Cardiac muscle cell (in vitro differentiated cells and primary cell): ENCODE data around the gene TRHDE. TPM values are rescaled to one million over a fixed set of nuclear protein-coding genes. Genes with fewer than 3 reads are reported as not detected.
A peak's percentile ranks its signal among the peaks of the same experiment; 100 is the strongest.

Experiments
- DNase-seq, 2 donors: peaks; one replicate each; pipeline versions ENCODE4 v3.0.0 to v3.0.0-alpha.2; 2010 to 2017; ENCODE audit warnings: low read depth in 1 of 2, low spot score in 1 of 2
- H3K27ac ChIP-seq: fragments of 200-600 bp; sonication (generic); 2 replicates; pipeline ENCODE4 v1.5.1; 2016
- H3K27me3 ChIP-seq: fragments of 200-600 bp; sonication (generic); 2 replicates; pipeline ENCODE4 v1.6.0; 2016; ENCODE audit warnings: control low read depth
- H3K36me3 ChIP-seq: fragments of 200-600 bp; sonication (generic); 2 replicates; pipeline ENCODE4 v1.5.1; 2016; ENCODE audit warnings: control low read depth
- H3K4me1 ChIP-seq: fragments of 200-600 bp; sonication (generic); 2 replicates; pipeline ENCODE4 v1.8.1; 2017; ENCODE audit warnings: low read depth, mild to moderate bottlenecking, mixed run types
- H3K4me3 ChIP-seq: fragments of 200-600 bp; sonication (generic); 2 replicates; pipeline ENCODE4 v1.5.1; 2016; ENCODE audit warnings: mild to moderate bottlenecking
- H3K9me3 ChIP-seq: fragments of 200-600 bp; sonication (generic); 2 replicates; pipeline ENCODE4 v1.5.1; 2017; ENCODE audit warnings: low read depth, mild to moderate bottlenecking, control low read depth
- CTCF ChIP-seq: IDR thresholded peaks from 2 replicates; pipeline ENCODE4 v1.5.1; 2012; ENCODE audit warnings: low read depth, mild to moderate bottlenecking, low read length
- polyA plus RNA-seq: library from polyadenylated mRNA; unstranded; fragments of >200 nt; fragmentation: Nextera tagmentation; extraction: Ambion mirVana; gene quantifications from 2 replicates; pipeline ENCODE4 v1.2.1, GENCODE V29; 2016
- total RNA-seq: library from RNA; depleted of rRNA; stranded (reverse); fragments of >200 nt; gene quantifications from 2 replicates; pipeline ENCODE4 v1.2.3, GENCODE V29; 2016

The TRHDE gene
- total and polyA plus RNA-seq, 2 experiments from 2014 or later = not detected

DNA sequence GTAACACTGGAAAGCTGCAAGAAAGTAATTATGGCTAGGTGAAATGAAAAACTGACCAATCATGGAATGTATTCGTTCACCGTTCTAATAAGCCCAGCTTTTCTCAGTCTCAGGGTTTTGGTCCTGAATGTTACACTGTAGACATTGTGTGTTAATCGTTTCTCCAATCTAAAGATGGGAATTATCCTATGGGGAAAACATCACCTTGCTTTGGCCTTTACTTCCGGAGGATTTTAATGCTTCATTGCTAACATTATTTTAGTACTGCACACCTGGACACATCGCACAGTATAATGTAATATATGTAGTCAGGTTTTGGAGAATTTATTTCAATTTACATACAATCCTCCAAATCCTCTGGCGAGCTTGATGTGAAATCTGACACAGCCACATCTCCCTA is 1.2 kb upstream of the TRHDE start:
- H3K36me3 ChIP-seq = no peaks in the 10 kb centered on the region
- H3K9me3 ChIP-seq = no peaks in the 10 kb centered on the region
- no peak for TF ChIP-seq CTCF
- H3K27me3 ChIP-seq = peaks cover 66% of the 10 kb centered on the region
- H3K4me1 ChIP-seq = no peaks in the 10 kb centered on the region
- H3K27ac ChIP-seq = no peak overlapping the region
- DNase-seq = no peak
- H3K4me3 ChIP-seq = peak overlapping the region; percentile 44

DNA sequence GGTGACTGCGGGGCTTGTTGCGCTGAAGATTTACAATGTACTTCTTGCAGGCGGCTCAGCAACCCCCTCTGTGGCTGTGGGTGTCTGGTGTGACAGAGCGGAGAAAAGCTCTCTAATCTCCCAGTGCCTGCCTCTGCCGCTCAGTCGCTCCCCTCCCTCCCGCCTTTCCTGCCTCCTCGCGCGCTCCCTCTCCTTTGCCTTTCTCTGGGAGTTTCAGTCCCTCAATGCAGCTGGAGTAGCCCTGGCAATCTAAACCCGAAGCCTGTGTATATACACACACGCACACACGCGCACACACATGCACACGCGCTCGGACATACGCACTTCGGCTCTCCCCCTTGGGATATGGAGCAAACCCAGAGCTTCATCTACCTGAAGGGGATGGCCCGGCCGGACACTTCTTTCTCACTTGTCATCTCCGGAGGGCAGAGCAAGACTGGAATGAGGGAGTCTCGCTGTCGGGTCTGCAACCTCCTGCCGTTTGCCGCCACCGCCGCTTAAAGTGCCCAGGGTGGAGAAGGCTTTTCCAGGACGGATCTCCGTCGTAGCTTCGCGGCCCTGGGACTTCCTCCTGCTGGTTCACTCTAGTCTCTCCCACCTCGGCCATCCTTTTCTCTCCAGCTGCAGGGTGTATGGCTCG is 599 bp upstream of the TRHDE start:
- no peaks in the 10 kb centered on the region for H3K36me3 ChIP-seq
- no peak overlapping the region for H3K27ac ChIP-seq
- TF ChIP-seq CTCF = no peak
- H3K27me3 ChIP-seq = peaks cover 72% of the 10 kb centered on the region
- H3K4me1 ChIP-seq = no peaks in the 10 kb centered on the region
- H3K9me3 ChIP-seq = no peaks in the 10 kb centered on the region
- H3K4me3 ChIP-seq = peak overlapping the region; percentile 44
- peak; percentile 21 to 66 for DNase-seq

DNA sequence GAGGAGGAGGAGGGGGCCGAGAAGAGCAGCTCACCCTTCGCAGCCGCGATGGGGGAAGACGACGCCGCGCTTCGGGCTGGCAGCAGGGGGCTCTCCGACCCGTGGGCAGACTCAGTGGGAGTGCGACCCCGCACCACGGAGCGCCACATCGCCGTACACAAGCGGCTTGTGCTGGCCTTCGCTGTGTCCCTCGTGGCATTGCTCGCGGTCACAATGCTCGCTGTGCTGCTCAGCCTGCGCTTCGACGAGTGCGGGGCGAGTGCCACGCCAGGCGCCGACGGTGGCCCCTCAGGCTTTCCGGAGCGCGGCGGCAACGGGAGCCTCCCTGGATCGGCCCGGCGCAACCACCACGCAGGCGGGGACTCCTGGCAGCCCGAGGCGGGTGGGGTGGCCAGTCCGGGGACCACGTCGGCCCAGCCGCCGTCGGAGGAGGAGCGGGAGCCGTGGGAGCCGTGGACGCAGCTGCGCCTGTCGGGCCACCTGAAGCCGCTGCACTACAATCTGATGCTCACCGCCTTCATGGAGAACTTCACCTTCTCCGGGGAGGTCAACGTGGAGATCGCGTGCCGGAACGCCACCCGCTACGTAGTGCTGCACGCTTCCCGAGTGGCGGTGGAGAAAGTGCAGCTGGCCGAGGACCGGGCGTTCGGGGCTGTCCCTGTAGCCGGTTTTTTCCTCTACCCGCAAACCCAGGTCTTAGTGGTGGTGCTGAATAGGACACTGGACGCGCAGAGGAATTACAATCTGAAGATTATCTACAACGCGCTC is 745 bp downstream of the TRHDE start:
- Histone ChIP-seq H3K4me1 (no peaks in the 10 kb centered on the region), H3K27me3 (peaks cover 79% of the 10 kb centered on the region), H3K9me3 (no peaks in the 10 kb centered on the region), H3K27ac (no peak overlapping the region), H3K4me3 (peak overlapping the region; percentile 44), H3K36me3 (no peaks in the 10 kb centered on the region)
- TF ChIP-seq CTCF = no peak
- DNase-seq = peak; percentile 6 to 27

DNA sequence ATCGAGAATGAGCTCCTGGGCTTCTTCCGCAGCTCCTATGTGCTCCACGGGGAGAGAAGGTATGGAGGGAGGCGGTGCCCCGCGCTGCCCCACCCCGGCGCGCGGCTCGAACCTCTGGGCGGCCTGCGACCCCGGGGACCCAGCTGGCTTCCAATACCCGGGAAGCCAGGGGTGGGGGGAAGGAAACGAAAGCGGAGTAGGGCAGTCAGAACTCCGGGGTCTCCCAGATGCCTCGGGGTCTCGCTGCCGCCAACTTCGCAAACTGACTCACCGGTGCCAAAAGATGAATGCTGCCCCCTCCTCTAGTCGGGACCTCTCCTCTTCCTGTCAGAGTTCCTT is 1.3 kb downstream of the TRHDE start:
- Histone ChIP-seq H3K27me3 (peaks cover 79% of the 10 kb centered on the region), H3K36me3 (no peaks in the 10 kb centered on the region), H3K4me3 (peak overlapping the region; percentile 44), H3K27ac (no peak overlapping the region), H3K4me1 (no peaks in the 10 kb centered on the region), H3K9me3 (no peaks in the 10 kb centered on the region)
- no peak for TF ChIP-seq CTCF
- DNase-seq = no peak

GRCh38 chr12:72273851-72274351 is 1.7 kb downstream of the TRHDE start:
- H3K4me1 ChIP-seq = no peaks in the 10 kb centered on the region
- no peak for TF ChIP-seq CTCF
- no peak overlapping the region for H3K27ac ChIP-seq
- no peaks in the 10 kb centered on the region for H3K36me3 ChIP-seq
- peak overlapping the region; percentile 44 for H3K4me3 ChIP-seq
- H3K27me3 ChIP-seq = peaks cover 79% of the 10 kb centered on the region
- no peaks in the 10 kb centered on the region for H3K9me3 ChIP-seq
- DNase-seq = no peak
